ENCODE data around the gene EMID1.

- TF ChIP-seq CTCF (IDR thresholded peaks at IDR 0.05) (no peak), POLR2A (IDR thresholded peaks at IDR 0.05) (no peak)
Measured at GRCh38 chr22:29190051-29190450, 15.6 kb upstream of the EMID1 start.

Measured in testis (tissue), 2 donors.